GM12878 (cell line): Measurements from ENCODE around the gene LMO2. TPM values are rescaled to one million over a fixed set of nuclear protein-coding genes. Genes with fewer than 3 reads are reported as not detected.

ENCODE experiments used
- ATAC-seq: fragments of 200-7000 bp; cut with Tn5 transposase; 3 replicates; pipeline ENCODE4 v1.9.1; 2020; ENCODE audit warnings: mild to moderate bottlenecking, moderate library complexity
- BruUV-seq: library from RNA; stranded (reverse); fragments of 400-500 nt; replicated peaks from 2 replicates; lab custom pipeline; 2021; lab: Mats Ljungman, UMichigan
- CTCF ChIA-PET: fragments of 300-600 bp; sonication (Branson Sonifier 250); formaldehyde crosslinking; extraction: SDS; loops from one replicate; lab custom pipeline; 2021; ENCODE audit warnings: inconsistent platforms; lab: Yijun Ruan, JAX
- POLR2A ChIA-PET: fragments of 350-600 bp; formaldehyde crosslinking; extraction: SDS; loops from one replicate; lab custom pipeline; 2021; ENCODE audit warnings: inconsistent platforms; lab: Charles Lee
- RAD21 ChIA-PET: fragments of 300-600 bp; sonication (Branson Sonifier 250); formaldehyde crosslinking; loops from one replicate; lab custom pipeline; 2023; ENCODE audit warnings: antibody characterized with exemption; ENCODE audit not compliant: unreplicated experiment; lab: Charles Lee
- SMC1A ChIA-PET: fragments of 300-600 bp; sonication (Branson Sonifier 250); formaldehyde crosslinking; loops from one replicate; lab custom pipeline; 2023; ENCODE audit not compliant: unreplicated experiment, uncharacterized antibody; lab: Charles Lee
- DNase-seq: peaks from one replicate; pipeline ENCODE4 v3.0.0-alpha.2; 2011; ENCODE audit warnings: low read depth, low spot score
- FAIRE-seq: peaks from 3 replicates; lab custom pipeline; 2011; peaks lifted over from hg19 to GRCh38; lab: Jason Lieb, UNC
- H2AFZ ChIP-seq: 2 replicates; pipeline ENCODE4 v1.6.0; 2011; ENCODE audit warnings: low read depth, low read length, control low read depth; ENCODE audit not compliant: control insufficient read depth
- H3K27ac ChIP-seq: 2 replicates; pipeline ENCODE4 v1.5.1; 2011; ENCODE audit warnings: control low read depth; ENCODE audit not compliant: control insufficient read depth, insufficient read depth
- H3K27me3 ChIP-seq, 2 experiments: replicated peaks in 1 of 2; 2 replicates each; pipeline versions ENCODE4 v1.6.0 to v1.6.1; 2011; ENCODE audit warnings: low read length in 1 of 2; ENCODE audit not compliant: control insufficient read depth in 2 of 2, insufficient read depth in 2 of 2
- H3K36me3 ChIP-seq, 2 experiments: 2 replicates each; pipeline ENCODE4 v1.5.1; 2011; ENCODE audit warnings: low read length in 1 of 2; ENCODE audit not compliant: control insufficient read depth in 2 of 2, insufficient read depth in 2 of 2
- H3K4me1 ChIP-seq: 2 replicates; pipeline ENCODE4 v1.6.1; 2011; ENCODE audit warnings: mild to moderate bottlenecking, low read length, moderate library complexity, mixed read lengths; ENCODE audit not compliant: control insufficient read depth, insufficient read depth
- H3K4me2 ChIP-seq: 2 replicates; pipeline ENCODE4 v1.6.0; 2011; ENCODE audit warnings: control low read depth; ENCODE audit not compliant: control insufficient read depth, insufficient read depth
- H3K4me3 ChIP-seq: fragments of 200-600 bp; sonication (generic); 2 replicates; pipeline ENCODE4 v1.5.1; 2016
- H3K79me2 ChIP-seq: 2 replicates; pipeline ENCODE4 v1.6.0; 2011; ENCODE audit warnings: low read length; ENCODE audit not compliant: control insufficient read depth, insufficient read depth
- H3K9ac ChIP-seq: 2 replicates; pipeline ENCODE4 v1.8.0; 2011; ENCODE audit warnings: low read length, control low read depth, mixed read lengths; ENCODE audit not compliant: control insufficient read depth, insufficient read depth
- H3K9me3 ChIP-seq: replicated peaks from 3 replicates; pipeline ENCODE4 v1.5.1; 2011; ENCODE audit warnings: mild to moderate bottlenecking, low read length; ENCODE audit not compliant: control insufficient read depth, insufficient read depth
- H4K20me1 ChIP-seq: 2 replicates; pipeline ENCODE4 v1.6.0; 2011; ENCODE audit not compliant: control insufficient read depth, insufficient read depth
- EED ChIP-seq: sonication (generic); IDR thresholded peaks from 2 replicates; pipeline ENCODE4 v1.6.1; 2016; ENCODE audit warnings: antibody characterized with exemption, low read depth
- EGR1 ChIP-seq, 2 experiments: IDR thresholded peaks; 1 replicate in 1 of 2; 2 replicates in 1 of 2; pipeline ENCODE4 v1.6.1; 2011 to 2012; ENCODE audit warnings: low read depth in 2 of 2, low read length in 2 of 2, borderline replicate concordance in 1 of 2, mild to moderate bottlenecking in 1 of 2, moderate library complexity in 1 of 2
- GATAD2B ChIP-seq: fragments of 450-650 bp; conservative IDR thresholded peaks from 2 replicates; pipeline ENCODE4 v1.6.1; 2017; ENCODE audit warnings: low read depth, mild to moderate bottlenecking, moderate library complexity
- SRF ChIP-seq, 2 experiments: IDR thresholded peaks; 2 replicates each; pipeline ENCODE4 v1.6.1; 2011; ENCODE audit warnings: low read depth in 2 of 2, low read length in 2 of 2, mild to moderate bottlenecking in 1 of 2, moderate library complexity in 1 of 2
- STAT1 ChIP-seq: fragments of 450-650 bp; conservative IDR thresholded peaks from 2 replicates; pipeline ENCODE4 v1.6.1; 2014; ENCODE audit warnings: antibody characterized with exemption, mild to moderate bottlenecking
- WRNIP1 ChIP-seq: IDR thresholded peaks from 2 replicates; pipeline ENCODE4 v1.6.1; 2011; ENCODE audit warnings: low read depth, low read length, improper control_type of control experiment, borderline replicate concordance
- ZNF24 ChIP-seq: fragments of 450-650 bp; IDR thresholded peaks from 2 replicates; pipeline ENCODE4 v1.6.1; 2017; ENCODE audit warnings: antibody characterized with exemption, mild to moderate bottlenecking
- WGBS: methylation state at CpG from one replicate; pipeline ENCODE4 v1.1.6; 2016; ENCODE audit warnings: low lambda C conversion rate; ENCODE audit not compliant: insufficient replicate concordance, insufficient coverage; ENCODE audit errors: missing lambda C conversion rate; 5-methylcytosine and 5-hydroxymethylcytosine counted together
- in situ Hi-C: fragments of 300-500 bp; cut with MboI; formaldehyde crosslinking; loops from 9 replicates; pipeline ENCODE4 v1.14.3; 2018; ENCODE audit warnings: mixed read lengths
- intact Hi-C: fragments of 100-400 bp; cut with micrococcal nuclease; formaldehyde crosslinking; loops from one replicate; pipeline ENCODE4 v1.14.2; 2022; ENCODE audit not compliant: unreplicated experiment
- polyA plus RNA-seq, 11 experiments: library from polyadenylated mRNA; depleted of rRNA in 4 of 11; unstranded in 6 of 11; stranded (reverse) in 5 of 11; fragments of >200 nt; fragmentation: Nextera tagmentation in 4 of 11; fragmentation: Illumina TruSeq in 1 of 11; extraction: Ambion mirVana in 4 of 11; extraction: Trizol in 1 of 11; gene quantifications; 1 replicate in 1 of 11; 2 replicates in 10 of 11; pipeline versions ENCODE4 v1.2.1 to v1.2.3, GENCODE V29; 2011 to 2016; ENCODE audit warnings: inconsistent platforms in 2 of 11, missing spikeins in 2 of 11, low read depth in 1 of 11
- total RNA-seq, 4 experiments: library from RNA; depleted of rRNA in 3 of 4; stranded (reverse); fragments of >200 nt in 3 of 4; fragmentation: Illumina TruSeq in 1 of 4; extraction: Trizol in 1 of 4; gene quantifications; 2 replicates each; pipeline versions ENCODE4 v1.2.1 to v1.2.3, GENCODE V29; 2013 to 2021
- TF ChIP-seq, protein P1 (sequence below): IDR thresholded peaks from 2 replicates; pipeline ENCODE4 v1.6.1; 2012; ENCODE audit warnings: mild to moderate bottlenecking, low read depth, low read length

Gene LMO2
- total and polyA plus RNA-seq, 10 of the 15 experiments (the other 5 are each of a cell fraction or from before 2014, with no cell fraction given): 0.29 to 1.9 (median 1.1) TPM; not detected in 1

DNA sequence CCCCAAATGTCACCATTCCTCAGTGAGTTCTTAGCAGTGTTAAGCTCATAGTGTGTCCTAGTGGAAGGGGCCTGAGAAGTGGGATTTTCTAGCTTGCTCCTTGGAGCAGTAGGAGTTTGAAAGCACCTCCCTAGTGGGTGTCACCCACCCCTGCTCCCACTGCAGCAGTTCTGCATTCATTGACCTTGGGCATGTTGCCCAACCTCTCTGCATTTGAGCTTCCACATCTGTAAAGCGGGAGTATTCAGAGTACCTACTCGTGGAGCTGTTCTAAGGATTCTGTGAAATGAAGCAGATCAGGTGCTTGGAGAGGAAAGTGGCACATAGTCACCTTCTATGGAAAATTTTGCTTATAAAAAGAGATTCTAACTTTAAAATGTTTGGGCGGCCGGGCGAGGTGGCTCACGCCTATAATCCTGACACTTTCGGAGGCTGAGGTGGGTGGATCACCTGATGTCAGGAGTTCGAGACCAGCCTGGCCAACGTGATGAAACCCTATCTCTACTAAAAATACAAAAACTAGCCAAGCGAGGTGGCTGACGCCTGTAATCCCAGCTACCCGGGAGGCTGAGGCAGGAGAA, 16.9 kb downstream of the LMO2 start:
- SMC1A ChIA-PET: interaction anchor here (1.0 to 1.6 kb wide), 4 partner anchors 11 to 96 kb away, joined by 3 read pairs; no protein-coding TSS in a partner anchor
- Histone ChIP-seq H3K4me1 (peaks cover 4% of the 10 kb centered on the region), H3K9ac (no peak overlapping the region), H3K27ac (no peak overlapping the region), H3K36me3 (no peaks in the 10 kb centered on the region), H3K79me2 (no peaks in the 10 kb centered on the region), H4K20me1 (no peaks in the 10 kb centered on the region), H3K4me3 (no peak overlapping the region), H3K4me2 (no peak overlapping the region), H3K27me3 (peaks cover 0 to under 1% of the 10 kb centered on the region in 2 experiments; a peak in 1 of 4 replicates), H3K9me3 (no peaks in the 10 kb centered on the region), H2AFZ (no peak overlapping the region)
- no peak for ATAC-seq
- in situ Hi-C loops (no loop called here), intact Hi-C loops (no loop called here)
- CTCF ChIA-PET: interaction anchor here (1.0 to 1.5 kb wide), 3 partner anchors 11 to 96 kb away, joined by 4 to 6 read pairs (median 5); no protein-coding TSS in a partner anchor
- no TSS peak for BruUV-seq
- TF ChIP-seq SRF (IDR thresholded peaks at IDR 0.05; ENCODE audit: low read depth in 2 of 2, low read length in 2 of 2) (no peak), EED (no peak), GATAD2B (no peak), EGR1 (IDR thresholded peaks at IDR 0.05; ENCODE audit: borderline replicate concordance in 1 of 2, low read depth in 2 of 2, low read length in 2 of 2) (no peak), STAT1 (no peak), WRNIP1 (no peak), ZNF24 (no peak)
- TF ChIP-seq, protein P1, sequence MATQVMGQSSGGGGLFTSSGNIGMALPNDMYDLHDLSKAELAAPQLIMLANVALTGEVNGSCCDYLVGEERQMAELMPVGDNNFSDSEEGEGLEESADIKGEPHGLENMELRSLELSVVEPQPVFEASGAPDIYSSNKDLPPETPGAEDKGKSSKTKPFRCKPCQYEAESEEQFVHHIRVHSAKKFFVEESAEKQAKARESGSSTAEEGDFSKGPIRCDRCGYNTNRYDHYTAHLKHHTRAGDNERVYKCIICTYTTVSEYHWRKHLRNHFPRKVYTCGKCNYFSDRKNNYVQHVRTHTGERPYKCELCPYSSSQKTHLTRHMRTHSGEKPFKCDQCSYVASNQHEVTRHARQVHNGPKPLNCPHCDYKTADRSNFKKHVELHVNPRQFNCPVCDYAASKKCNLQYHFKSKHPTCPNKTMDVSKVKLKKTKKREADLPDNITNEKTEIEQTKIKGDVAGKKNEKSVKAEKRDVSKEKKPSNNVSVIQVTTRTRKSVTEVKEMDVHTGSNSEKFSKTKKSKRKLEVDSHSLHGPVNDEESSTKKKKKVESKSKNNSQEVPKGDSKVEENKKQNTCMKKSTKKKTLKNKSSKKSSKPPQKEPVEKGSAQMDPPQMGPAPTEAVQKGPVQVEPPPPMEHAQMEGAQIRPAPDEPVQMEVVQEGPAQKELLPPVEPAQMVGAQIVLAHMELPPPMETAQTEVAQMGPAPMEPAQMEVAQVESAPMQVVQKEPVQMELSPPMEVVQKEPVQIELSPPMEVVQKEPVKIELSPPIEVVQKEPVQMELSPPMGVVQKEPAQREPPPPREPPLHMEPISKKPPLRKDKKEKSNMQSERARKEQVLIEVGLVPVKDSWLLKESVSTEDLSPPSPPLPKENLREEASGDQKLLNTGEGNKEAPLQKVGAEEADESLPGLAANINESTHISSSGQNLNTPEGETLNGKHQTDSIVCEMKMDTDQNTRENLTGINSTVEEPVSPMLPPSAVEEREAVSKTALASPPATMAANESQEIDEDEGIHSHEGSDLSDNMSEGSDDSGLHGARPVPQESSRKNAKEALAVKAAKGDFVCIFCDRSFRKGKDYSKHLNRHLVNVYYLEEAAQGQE: no peak
- 92% methylated on average over 12 of the region's 12 CpGs for WGBS
- RAD21 ChIA-PET: no interaction called here
- DNase-seq: no peak
- POLR2A ChIA-PET: no interaction called here
- no peak for FAIRE-seq
